Osteoblast (primary cell): ENCODE measurements around the gene DMGDH. TPM values are rescaled to one million over a fixed set of nuclear protein-coding genes. Genes with fewer than 3 reads are reported as not detected.
A peak's percentile ranks its signal among the peaks of the same experiment; 100 is the strongest.

Source experiments
- DNase-seq: peaks from one replicate; pipeline ENCODE4 v3.0.0; 2011; ENCODE audit warnings: low spot score, mixed read lengths; ENCODE audit not compliant: insufficient read length; ENCODE audit errors: missing footprints
- H2AFZ ChIP-seq: 2 replicates; pipeline ENCODE4 v1.6.0; 2011; ENCODE audit warnings: mild to moderate bottlenecking, low read length
- H3K27ac ChIP-seq: 2 replicates; pipeline ENCODE4 v1.5.1; 2011; ENCODE audit warnings: mild to moderate bottlenecking, low read depth, low read length, moderate library complexity
- H3K27me3 ChIP-seq: 2 replicates; pipeline ENCODE4 v1.6.0; 2012; ENCODE audit warnings: mild to moderate bottlenecking, control low read depth, inconsistent platforms, low read length, moderate library complexity; ENCODE audit not compliant: insufficient read depth
- H3K36me3 ChIP-seq: 2 replicates; pipeline ENCODE4 v1.5.1; 2011; ENCODE audit warnings: mild to moderate bottlenecking, low read length, control low read depth, moderate library complexity; ENCODE audit not compliant: insufficient read depth
- H3K4me1 ChIP-seq: 2 replicates; pipeline ENCODE4 v1.5.1; 2011; ENCODE audit warnings: mild to moderate bottlenecking, low read length, control low read depth, moderate library complexity; ENCODE audit not compliant: insufficient read depth
- H3K4me2 ChIP-seq: 2 replicates; pipeline ENCODE4 v1.6.0; 2011; ENCODE audit warnings: mild to moderate bottlenecking, low read length; ENCODE audit not compliant: insufficient read depth
- H3K4me3 ChIP-seq: fragments of 200-600 bp; sonication (generic); 3 replicates; pipeline ENCODE4 v1.5.1; 2012; ENCODE audit warnings: mild to moderate bottlenecking, low read length, inconsistent platforms; ENCODE audit not compliant: insufficient read depth
- H3K79me2 ChIP-seq: 2 replicates; pipeline ENCODE4 v1.6.0; 2012; ENCODE audit warnings: mild to moderate bottlenecking, low read length, control low read depth, inconsistent platforms; ENCODE audit not compliant: insufficient read depth
- H3K9me3 ChIP-seq: 2 replicates; pipeline ENCODE4 v1.5.1; 2011; ENCODE audit warnings: low read depth, low read length, control low read depth
- H4K20me1 ChIP-seq: 2 replicates; pipeline ENCODE4 v1.6.0; 2012; ENCODE audit warnings: mild to moderate bottlenecking, low read length, control low read depth; ENCODE audit not compliant: insufficient read depth
- total RNA-seq: library from RNA; depleted of rRNA; stranded (reverse); fragments of >200 nt; gene quantifications from 2 replicates; pipeline ENCODE4 v1.2.3, GENCODE V29; 2012
- TF ChIP-seq, protein P1 (sequence below): IDR thresholded peaks from 2 replicates; pipeline ENCODE4 v1.5.1; 2011; ENCODE audit warnings: mild to moderate bottlenecking, low read depth, low read length, moderate library complexity; ENCODE audit errors: extremely low read depth

The DMGDH gene
- total RNA-seq, 1 donor = 7.2 TPM

DNA sequence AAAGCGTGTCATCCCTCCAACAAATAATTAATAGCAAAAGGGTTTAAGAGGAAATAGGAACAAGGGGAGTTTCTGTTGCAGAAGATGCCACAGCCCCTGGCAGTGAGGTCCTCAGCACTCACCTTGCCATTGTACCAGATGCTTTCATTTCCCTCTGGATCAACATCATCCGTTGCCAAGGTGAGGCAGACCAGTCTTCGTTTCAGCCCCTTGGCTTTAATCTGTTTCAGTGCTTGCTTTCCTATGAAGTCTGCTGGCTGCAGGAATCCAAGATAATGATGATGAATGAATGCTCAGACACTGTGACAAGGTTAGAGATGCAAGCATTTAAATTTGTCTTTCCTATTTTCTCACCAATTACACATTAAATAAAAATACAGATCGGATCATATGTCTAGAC lies 64.3 kb downstream of the DMGDH start:
- no peaks in the 10 kb centered on the region for H3K27me3 ChIP-seq
- TF ChIP-seq, protein P1, sequence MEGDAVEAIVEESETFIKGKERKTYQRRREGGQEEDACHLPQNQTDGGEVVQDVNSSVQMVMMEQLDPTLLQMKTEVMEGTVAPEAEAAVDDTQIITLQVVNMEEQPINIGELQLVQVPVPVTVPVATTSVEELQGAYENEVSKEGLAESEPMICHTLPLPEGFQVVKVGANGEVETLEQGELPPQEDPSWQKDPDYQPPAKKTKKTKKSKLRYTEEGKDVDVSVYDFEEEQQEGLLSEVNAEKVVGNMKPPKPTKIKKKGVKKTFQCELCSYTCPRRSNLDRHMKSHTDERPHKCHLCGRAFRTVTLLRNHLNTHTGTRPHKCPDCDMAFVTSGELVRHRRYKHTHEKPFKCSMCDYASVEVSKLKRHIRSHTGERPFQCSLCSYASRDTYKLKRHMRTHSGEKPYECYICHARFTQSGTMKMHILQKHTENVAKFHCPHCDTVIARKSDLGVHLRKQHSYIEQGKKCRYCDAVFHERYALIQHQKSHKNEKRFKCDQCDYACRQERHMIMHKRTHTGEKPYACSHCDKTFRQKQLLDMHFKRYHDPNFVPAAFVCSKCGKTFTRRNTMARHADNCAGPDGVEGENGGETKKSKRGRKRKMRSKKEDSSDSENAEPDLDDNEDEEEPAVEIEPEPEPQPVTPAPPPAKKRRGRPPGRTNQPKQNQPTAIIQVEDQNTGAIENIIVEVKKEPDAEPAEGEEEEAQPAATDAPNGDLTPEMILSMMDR = no peak
- DNase-seq = no peak
- no peaks in the 10 kb centered on the region for H3K9me3 ChIP-seq
- H3K4me3 ChIP-seq = no peak overlapping the region
- H3K4me2 ChIP-seq = no peak overlapping the region
- H2AFZ ChIP-seq = no peak overlapping the region
- no peaks in the 10 kb centered on the region for H3K36me3 ChIP-seq
- no peak overlapping the region for H3K27ac ChIP-seq
- peaks cover 15% of the 10 kb centered on the region for H3K4me1 ChIP-seq
- no peaks in the 10 kb centered on the region for H4K20me1 ChIP-seq
- H3K79me2 ChIP-seq = no peaks in the 10 kb centered on the region

DNA sequence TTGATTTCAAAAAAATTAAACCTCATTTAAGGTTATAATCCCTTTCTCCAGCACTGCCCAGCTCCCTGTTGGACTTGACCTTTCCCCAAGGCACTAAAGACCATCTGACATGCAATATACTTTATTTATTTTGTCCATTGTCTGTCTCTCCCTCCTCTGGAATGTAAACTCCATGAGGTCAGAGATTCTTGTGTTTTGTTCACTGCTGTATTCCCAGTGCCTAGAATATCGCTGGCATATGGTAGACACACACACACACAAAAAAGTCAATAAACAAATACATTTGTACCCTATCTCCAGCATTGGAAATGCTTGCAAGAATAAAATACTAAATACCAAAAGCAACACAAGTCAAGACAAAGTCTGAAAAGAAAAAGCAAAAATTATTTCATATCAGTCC lies 67.1 kb downstream of the DMGDH start:
- no peak overlapping the region for H3K4me3 ChIP-seq
- TF ChIP-seq, protein P1 = no peak
- H2AFZ ChIP-seq = peak overlapping the region; percentile 59
- H3K27me3 ChIP-seq = no peaks in the 10 kb centered on the region
- H3K79me2 ChIP-seq = no peaks in the 10 kb centered on the region
- no peaks in the 10 kb centered on the region for H3K9me3 ChIP-seq
- no peak for DNase-seq
- peak overlapping the region; percentile 61 for H3K4me2 ChIP-seq
- peak overlapping the region; percentile 67 for H3K27ac ChIP-seq
- H4K20me1 ChIP-seq = no peaks in the 10 kb centered on the region
- no peaks in the 10 kb centered on the region for H3K36me3 ChIP-seq
- peaks cover 14% of the 10 kb centered on the region for H3K4me1 ChIP-seq

DNA sequence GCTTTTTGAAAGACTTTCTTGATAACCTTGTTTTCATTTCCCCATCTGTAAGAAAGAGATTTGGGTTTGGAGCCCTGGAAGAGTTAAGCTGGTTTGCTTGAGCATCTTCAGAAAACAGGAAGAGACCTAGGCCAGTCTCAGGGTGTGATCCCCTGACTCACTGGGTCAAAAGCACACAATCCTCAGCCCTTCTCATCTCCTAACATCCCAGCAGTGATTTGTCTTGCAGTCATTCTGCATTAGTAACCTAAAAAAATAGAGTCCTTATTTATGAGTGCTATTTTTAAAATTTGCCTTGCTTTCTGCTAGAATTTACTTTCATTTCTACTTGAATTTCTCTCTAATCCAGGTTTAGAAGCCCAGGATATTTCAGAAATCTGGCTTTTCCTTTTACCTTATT lies 68.0 kb downstream of the DMGDH start:
- DNase-seq = no peak

DNA sequence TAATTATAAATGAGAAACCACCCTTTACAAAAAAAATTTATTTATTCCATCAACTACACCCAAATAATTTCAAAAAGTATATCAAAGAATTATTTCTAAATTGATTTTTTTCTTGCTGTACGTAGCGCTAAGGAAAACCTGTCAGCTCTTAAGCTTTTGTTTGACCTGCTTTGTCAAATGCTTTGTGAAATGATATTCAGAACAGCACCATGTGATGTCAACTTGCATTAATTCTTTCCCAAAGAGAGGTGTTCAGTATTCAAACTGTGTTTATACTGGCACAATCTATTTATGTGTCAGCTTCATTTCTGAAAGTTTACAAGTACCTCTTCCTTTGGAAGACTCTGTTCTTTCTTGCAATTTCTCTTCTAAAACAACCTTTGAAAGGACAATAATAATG lies 72.4 kb downstream of the DMGDH start:
- H4K20me1 ChIP-seq = no peaks in the 10 kb centered on the region
- H3K4me1 ChIP-seq = peaks cover 10% of the 10 kb centered on the region
- H2AFZ ChIP-seq = no peak overlapping the region
- no peak for DNase-seq
- no peaks in the 10 kb centered on the region for H3K27me3 ChIP-seq
- H3K79me2 ChIP-seq = no peaks in the 10 kb centered on the region
- no peak overlapping the region for H3K4me3 ChIP-seq
- no peak overlapping the region for H3K27ac ChIP-seq
- H3K36me3 ChIP-seq = no peaks in the 10 kb centered on the region
- H3K9me3 ChIP-seq = no peaks in the 10 kb centered on the region
- TF ChIP-seq, protein P1 = no peak
- no peak overlapping the region for H3K4me2 ChIP-seq

More for the DNA sequence above, 68.0 kb downstream of the DMGDH start:
- no peaks in the 10 kb centered on the region for H3K79me2 ChIP-seq
- H3K36me3 ChIP-seq = no peaks in the 10 kb centered on the region
- H3K27me3 ChIP-seq = no peaks in the 10 kb centered on the region
- H3K4me2 ChIP-seq = peak overlapping the region; percentile 61
- H3K4me3 ChIP-seq = peak overlapping the region; percentile 26
- peak overlapping the region; percentile 59 for H2AFZ ChIP-seq
- H3K27ac ChIP-seq = peak overlapping the region; percentile 67
- no peaks in the 10 kb centered on the region for H4K20me1 ChIP-seq
- peaks cover 14% of the 10 kb centered on the region for H3K4me1 ChIP-seq
- TF ChIP-seq, protein P1 = no peak
- no peaks in the 10 kb centered on the region for H3K9me3 ChIP-seq
